ENCODE measurements around the gene ALDH8A1. TPM values are rescaled to one million over a fixed set of nuclear protein-coding genes. Genes with fewer than 3 reads are reported as not detected.

Gene ALDH8A1
- total RNA-seq, 1 donor = not detected

DNA sequence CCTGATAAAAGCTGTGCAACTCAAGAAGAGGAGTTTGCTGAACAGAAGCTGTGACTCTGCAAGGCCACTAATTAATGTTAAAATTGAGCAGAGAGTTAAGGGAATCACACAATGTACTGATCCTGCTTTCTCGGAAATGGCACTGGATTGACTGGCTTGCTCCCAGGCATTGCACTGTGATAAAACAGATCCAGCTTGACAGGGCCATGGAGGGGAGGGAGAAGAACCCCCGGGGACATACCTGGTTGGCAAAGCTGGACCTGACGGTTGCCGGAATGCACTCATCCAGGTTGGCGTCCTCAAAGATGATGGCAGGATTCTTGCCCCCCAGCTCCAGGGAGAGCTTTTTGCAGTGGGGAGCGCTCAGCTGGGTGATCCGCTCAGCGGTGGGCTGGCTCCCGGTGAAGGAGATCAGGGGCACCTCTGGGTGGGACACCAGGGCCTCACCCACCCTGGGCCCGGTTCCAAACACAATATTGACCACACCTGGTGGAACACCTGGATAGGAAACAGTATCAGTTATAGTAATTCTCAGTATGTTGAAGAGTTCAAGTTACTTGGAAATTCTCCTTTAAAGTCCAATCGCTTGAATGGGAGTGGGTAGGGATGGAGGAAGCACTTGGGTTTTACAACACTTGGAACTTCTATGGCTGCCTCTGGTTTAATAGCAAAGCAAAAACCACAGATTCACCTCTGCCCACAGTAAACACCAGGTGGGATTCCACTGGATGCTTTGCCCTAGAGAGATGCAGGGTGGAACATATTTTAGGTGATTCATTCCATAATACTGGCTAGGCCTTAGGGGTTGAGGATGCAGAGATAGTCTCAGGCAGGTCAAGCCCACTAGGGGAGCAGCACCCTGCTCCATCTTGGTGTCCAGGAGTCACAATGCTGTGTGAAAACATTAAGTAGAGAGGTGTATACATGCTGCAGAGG is 17.1 kb downstream of the ALDH8A1 start:
- DNase-seq (ENCODE audit: low read depth) = no peak
- H3K4me3 ChIP-seq (ENCODE audit: low read depth, low read length) = no peak overlapping the region
- TF ChIP-seq, protein P1, sequence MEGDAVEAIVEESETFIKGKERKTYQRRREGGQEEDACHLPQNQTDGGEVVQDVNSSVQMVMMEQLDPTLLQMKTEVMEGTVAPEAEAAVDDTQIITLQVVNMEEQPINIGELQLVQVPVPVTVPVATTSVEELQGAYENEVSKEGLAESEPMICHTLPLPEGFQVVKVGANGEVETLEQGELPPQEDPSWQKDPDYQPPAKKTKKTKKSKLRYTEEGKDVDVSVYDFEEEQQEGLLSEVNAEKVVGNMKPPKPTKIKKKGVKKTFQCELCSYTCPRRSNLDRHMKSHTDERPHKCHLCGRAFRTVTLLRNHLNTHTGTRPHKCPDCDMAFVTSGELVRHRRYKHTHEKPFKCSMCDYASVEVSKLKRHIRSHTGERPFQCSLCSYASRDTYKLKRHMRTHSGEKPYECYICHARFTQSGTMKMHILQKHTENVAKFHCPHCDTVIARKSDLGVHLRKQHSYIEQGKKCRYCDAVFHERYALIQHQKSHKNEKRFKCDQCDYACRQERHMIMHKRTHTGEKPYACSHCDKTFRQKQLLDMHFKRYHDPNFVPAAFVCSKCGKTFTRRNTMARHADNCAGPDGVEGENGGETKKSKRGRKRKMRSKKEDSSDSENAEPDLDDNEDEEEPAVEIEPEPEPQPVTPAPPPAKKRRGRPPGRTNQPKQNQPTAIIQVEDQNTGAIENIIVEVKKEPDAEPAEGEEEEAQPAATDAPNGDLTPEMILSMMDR (IDR thresholded peaks at IDR 0.05; ENCODE audit: insufficient read depth, low read depth, low read length) = no peak

DNA sequence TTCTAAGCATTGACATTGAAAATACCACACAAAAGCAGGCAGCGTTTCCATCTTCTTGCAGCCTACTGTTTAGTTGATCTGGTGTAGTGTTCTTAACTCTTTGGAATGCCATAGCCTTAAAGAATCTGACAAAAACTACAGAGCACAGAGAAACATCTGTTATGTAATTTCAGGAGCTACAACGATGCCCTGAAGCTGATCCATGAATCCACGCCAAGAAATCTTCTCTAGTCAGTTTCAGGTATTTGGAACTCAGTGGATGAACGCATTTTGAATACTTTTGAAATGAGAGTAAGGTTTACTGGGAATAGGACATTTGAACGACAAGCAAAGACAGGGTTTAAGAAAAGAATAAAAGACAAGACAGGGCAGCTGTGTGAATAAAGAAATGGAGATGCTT is 17.8 kb downstream of the ALDH8A1 start:
- H3K4me3 ChIP-seq (ENCODE audit: low read depth, low read length) = no peak overlapping the region
- DNase-seq (ENCODE audit: low read depth) = no peak
- TF ChIP-seq, protein P1 (IDR thresholded peaks at IDR 0.05; ENCODE audit: insufficient read depth, low read depth, low read length) = no peak

DNA sequence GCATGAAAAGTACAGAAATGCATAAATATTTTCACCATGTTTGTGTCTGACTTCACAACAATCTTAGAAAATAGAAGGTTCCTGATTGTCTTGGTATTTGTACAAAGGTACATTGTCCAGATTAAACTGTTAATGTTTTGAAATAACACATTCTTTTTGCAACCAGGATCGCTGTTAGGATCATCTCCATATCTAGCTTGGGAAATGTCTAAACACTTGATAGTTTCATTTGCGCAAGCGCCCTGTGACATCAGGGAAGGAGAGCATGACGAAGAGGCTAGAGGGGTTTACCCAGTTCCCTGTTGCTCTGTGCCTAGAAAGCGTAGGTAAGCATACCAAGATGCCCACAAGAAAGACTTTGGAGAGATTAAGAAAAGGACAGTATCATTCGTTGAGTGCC is 19.4 kb downstream of the ALDH8A1 start:
- H3K4me3 ChIP-seq (ENCODE audit: low read depth, low read length) = no peak overlapping the region
- peak; percentile 37 for DNase-seq (ENCODE audit: low read depth)
- TF ChIP-seq, protein P1 (IDR thresholded peaks at IDR 0.05; ENCODE audit: insufficient read depth, low read depth, low read length) = no peak

DNA sequence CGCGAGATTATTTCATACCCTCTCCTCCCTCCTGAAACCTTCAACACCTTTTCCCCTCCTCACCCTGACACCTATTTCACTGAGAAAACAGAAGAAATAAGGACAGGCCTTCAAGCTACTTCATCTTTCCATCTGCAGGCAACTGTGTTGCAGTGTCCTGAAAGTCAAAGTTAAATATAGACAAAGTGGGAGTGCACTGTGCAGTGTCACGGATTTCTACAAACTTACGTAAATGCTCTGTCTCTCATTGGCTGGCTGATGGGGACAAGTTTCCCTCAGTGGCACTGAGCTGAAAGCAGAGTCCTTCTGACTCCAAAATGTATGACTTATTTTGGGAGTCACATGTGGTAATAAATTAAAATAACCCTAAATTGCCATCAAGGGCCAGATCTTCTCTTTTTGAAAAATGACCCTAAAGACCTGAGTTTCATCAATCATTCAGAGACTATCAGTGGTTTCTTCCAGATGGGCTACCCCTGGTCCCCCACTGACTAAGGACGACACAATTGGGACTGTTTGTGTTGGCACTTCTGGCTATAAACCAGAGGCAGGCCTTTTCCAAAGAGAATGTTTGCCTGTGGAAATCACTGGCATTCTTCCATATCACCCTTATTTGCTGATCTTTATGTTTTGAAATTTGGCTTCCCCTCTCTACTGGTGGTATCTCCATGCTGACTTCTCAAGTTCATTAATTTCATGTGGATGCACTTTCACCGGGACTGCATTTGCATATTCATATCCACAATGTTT is 21.6 kb downstream of the ALDH8A1 start:
- no peak for DNase-seq (ENCODE audit: low read depth)
- H3K4me3 ChIP-seq (ENCODE audit: low read depth, low read length) = no peak overlapping the region
- TF ChIP-seq, protein P1 (IDR thresholded peaks at IDR 0.05; ENCODE audit: insufficient read depth, low read depth, low read length) = no peak

DNA sequence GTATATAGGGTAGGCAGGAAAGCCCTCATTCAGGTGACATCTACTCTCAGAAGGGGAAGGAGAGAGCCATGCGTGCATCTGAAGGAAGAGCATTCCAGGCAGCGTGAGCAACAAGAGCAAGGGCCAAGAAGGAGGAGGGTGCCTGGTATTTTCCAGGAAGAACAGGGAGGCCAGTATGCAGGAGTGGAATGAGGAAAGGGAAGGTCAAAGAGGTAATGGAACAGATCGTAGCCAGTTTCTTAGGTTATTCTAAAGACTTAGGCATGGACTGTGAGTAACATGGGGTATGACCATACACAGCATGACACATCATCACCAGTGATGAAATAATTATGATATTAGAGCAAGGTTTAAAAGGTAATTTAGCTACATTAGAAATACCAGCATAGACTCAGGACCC is 24.1 kb downstream of the ALDH8A1 start:
- TF ChIP-seq, protein P1 (IDR thresholded peaks at IDR 0.05; ENCODE audit: insufficient read depth, low read depth, low read length) = no peak
- DNase-seq (ENCODE audit: low read depth) = peak; percentile 19
- H3K4me3 ChIP-seq (ENCODE audit: low read depth, low read length) = no peak overlapping the region

DNA sequence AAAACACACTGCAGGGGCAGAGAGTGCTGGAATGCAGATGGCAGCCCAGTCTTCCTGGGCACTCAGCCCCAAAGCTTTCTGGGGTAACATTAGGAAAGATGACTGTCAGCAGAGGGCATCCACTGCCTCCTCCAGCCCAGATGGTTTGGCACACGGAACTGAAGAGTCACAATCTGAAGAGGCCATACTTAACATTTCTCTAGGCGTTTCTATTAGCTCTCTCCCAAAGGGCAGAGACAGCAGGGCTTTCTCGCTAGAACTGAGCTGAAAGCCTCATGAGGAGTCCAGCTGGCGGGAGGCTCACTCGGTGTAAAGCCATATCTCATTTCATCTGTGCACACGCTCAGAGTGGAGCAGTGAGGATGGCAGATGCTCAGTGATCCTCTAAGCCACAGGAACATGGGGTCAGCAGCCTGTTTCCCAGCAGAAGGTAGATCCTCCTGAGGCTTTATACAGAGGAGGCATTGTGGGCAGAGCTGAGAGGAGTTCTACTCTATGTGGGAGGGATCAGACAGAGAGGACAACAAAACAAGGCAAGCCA is 28.1 kb downstream of the ALDH8A1 start:
- H3K4me3 ChIP-seq (ENCODE audit: low read depth, low read length) = no peak overlapping the region
- TF ChIP-seq, protein P1 (IDR thresholded peaks at IDR 0.05; ENCODE audit: insufficient read depth, low read depth, low read length) = no peak
- no peak for DNase-seq (ENCODE audit: low read depth)
